ENCODE measurements around the gene ST8SIA1.
"Not testable (repeated sequence)": the region's sequence is repeated elsewhere in the genome, so short reads cannot be mapped to it uniquely, and the experiment has no call there.

Gene ST8SIA1

DNA sequence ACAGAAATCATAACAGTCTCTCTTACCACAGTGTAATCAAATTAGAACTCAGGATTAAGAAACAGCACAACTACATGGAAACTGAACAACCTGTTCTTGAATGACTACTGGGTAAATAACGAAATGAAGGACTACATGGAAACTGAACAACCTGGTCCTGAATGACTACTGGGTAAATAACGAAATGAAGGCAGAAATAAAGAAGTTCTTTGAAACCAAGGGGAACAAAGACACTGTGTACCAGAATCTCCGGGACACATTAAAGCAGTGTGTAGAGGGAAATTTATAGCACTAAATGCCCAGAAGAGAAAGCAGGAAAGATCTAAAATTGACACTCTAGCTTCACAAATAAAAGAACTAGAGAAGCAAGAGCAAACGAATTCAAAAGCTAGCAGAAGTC, 185.2 kb downstream of the ST8SIA1 start:
- DNase-seq, result not testable (repeated sequence)

DNA sequence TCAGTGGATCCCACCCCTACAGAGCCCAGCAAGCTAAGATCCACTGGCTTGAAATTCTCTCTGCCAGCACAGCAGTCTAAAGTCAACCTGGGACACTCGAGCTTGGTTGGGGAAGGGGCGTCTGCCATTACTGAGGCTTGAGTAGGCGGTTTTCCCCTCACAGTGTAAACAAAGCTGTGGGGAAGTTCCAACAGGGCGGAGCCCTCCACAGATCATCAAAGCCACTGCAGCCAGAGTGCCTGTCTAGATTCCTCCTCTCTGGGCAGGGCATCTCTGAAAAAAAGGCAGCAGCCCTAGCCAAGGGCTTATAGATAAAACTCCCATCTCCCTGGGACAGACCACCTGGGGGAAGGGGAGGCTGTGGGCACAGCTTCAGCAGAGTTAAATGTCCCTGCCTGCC, 187.8 kb downstream of the ST8SIA1 start:
- not testable (repeated sequence) for DNase-seq

Data from GF-D8 (cell line).